ENCODE data around the gene ZG16B.

Gene ZG16B

GRCh38 chr16:2816751-2817339, 13.3 kb upstream of the ZG16B start, which contains the start of gene PRSS21:
TSS of gene PRSS21 (plus strand) at chr16:2817237. CDS start at chr16:2817269, 32 bp downstream.
- no peak for DNase-seq (ENCODE audit: low spot score)

GRCh38 chr16:2817340-2818271, 12.5 kb upstream of the ZG16B start:
- no peak for TF ChIP-seq CTCF (IDR thresholded peaks at IDR 0.05; ENCODE audit: extremely low read depth, missing control alignments)
- no peak for DNase-seq (ENCODE audit: low spot score)

More at GRCh38 chr16:2816751-2817339, 13.3 kb upstream of the ZG16B start, which contains the start of gene PRSS21:
- no peak for TF ChIP-seq CTCF (IDR thresholded peaks at IDR 0.05; ENCODE audit: extremely low read depth, missing control alignments)

- TF ChIP-seq CTCF (IDR thresholded peaks at IDR 0.05; ENCODE audit: extremely low read depth, missing control alignments), result no peak
- DNase-seq (ENCODE audit: low spot score), result no peak
Observed at GRCh38 chr16:2818272-2818876, 11.7 kb upstream of the ZG16B start.

- DNase-seq (ENCODE audit: low spot score), result no peak
Observed at GRCh38 chr16:2819179-2819938, 10.7 kb upstream of the ZG16B start.

GRCh38 chr16:2819939-2820835, 9.9 kb upstream of the ZG16B start:
- TF ChIP-seq CTCF (IDR thresholded peaks at IDR 0.05; ENCODE audit: extremely low read depth, missing control alignments), result no peak
- no peak for DNase-seq (ENCODE audit: low spot score)

More at GRCh38 chr16:2819179-2819938, 10.7 kb upstream of the ZG16B start:
- TF ChIP-seq CTCF (IDR thresholded peaks at IDR 0.05; ENCODE audit: extremely low read depth, missing control alignments), result no peak

GRCh38 chr16:2820836-2821486, 9.1 kb upstream of the ZG16B start:
- TF ChIP-seq CTCF (IDR thresholded peaks at IDR 0.05; ENCODE audit: extremely low read depth, missing control alignments), result no peak
- no peak for DNase-seq (ENCODE audit: low spot score)

Data from GM20000 (cell line).